Measurements from ENCODE around the gene GPC5.

GPC5 gene

DNA sequence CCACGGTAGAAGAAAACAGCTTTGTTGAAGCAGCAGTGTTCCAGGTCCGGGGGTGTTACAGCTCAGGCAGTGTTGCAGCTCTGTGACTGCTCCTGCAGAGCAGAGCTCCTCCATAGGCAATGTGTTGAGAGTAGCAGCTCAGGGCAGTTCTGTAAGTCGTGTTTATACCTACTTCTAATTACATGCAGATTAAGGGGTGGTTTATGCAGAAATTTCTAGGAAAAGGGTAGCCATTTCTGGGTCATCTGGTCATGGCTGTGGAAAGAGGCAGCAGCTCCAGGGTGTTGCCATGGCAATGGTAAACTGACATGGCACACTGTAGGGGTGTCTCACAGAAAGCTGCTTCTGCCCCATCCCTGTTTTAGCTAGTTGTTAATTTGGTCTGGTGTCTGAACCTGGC lies 316.4 kb downstream of the GPC5 start:
- DNase-seq (ENCODE audit: low read depth), result no peak

GRCh38 chr13:91716436-91717065 lies 318.1 kb downstream of the GPC5 start:
- DNase-seq (ENCODE audit: low read depth), result no peak

- no peak for DNase-seq (ENCODE audit: low read depth)
Observed at GRCh38 chr13:91719033-91719432, 320.6 kb downstream of the GPC5 start.

GRCh38 chr13:91721413-91721812 lies 323.0 kb downstream of the GPC5 start:
- DNase-seq (ENCODE audit: low read depth), result no peak

DNA sequence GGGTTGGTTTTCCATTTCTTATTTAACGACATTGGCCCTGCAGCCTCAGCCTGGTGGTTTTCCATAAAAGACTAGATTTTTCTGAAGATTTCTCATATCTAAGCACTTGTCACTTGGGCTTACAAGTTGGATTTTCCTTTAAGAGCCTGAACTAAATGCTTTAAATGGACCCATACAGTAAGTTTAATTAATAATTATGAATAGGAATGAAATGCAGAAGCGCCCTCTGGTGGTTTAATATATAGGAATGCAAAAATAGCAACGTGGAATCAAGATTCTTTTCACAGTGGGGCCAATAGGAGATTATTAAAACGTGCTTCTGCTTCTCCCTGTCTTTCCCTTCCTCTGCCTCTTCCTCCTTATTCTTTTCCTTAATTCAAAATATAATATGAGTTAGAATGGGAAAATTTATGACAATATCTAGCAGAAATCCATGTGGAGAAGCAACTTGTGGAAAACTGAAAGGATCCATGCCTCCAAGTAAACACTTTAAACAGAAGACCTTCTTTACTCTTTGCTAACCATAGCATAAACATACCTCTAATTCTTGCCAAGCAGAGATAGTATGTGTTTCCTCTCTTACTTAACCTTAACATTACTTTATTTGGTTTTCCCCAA lies 324.0 kb downstream of the GPC5 start:
- DNase-seq (ENCODE audit: low read depth), result no peak

- no peak for DNase-seq (ENCODE audit: low read depth)
Observed at GRCh38 chr13:91724591-91724990, 326.2 kb downstream of the GPC5 start.

GRCh38 chr13:91725646-91726045 lies 327.2 kb downstream of the GPC5 start:
- DNase-seq (ENCODE audit: low read depth), result no peak

- DNase-seq (ENCODE audit: low read depth), result no peak
Observed at GRCh38 chr13:91726671-91727070, 328.2 kb downstream of the GPC5 start.

GRCh38 chr13:91729859-91730258 lies 331.4 kb downstream of the GPC5 start:
- DNase-seq (ENCODE audit: low read depth), result no peak

- DNase-seq (ENCODE audit: low read depth), result no peak
Observed at GRCh38 chr13:91739751-91740150, 341.3 kb downstream of the GPC5 start.

- no peak for DNase-seq (ENCODE audit: low read depth)
Observed at GRCh38 chr13:91740756-91741155, 342.3 kb downstream of the GPC5 start.

GRCh38 chr13:91741925-91742324 lies 343.5 kb downstream of the GPC5 start:
- no peak for DNase-seq (ENCODE audit: low read depth)

GRCh38 chr13:91744284-91744683 lies 345.9 kb downstream of the GPC5 start:
- DNase-seq (ENCODE audit: low read depth), result no peak

GRCh38 chr13:91745967-91746366 lies 347.5 kb downstream of the GPC5 start:
- no peak for DNase-seq (ENCODE audit: low read depth)

- DNase-seq (ENCODE audit: low read depth), result no peak
Observed at GRCh38 chr13:91747186-91747585, 348.8 kb downstream of the GPC5 start.

DNA sequence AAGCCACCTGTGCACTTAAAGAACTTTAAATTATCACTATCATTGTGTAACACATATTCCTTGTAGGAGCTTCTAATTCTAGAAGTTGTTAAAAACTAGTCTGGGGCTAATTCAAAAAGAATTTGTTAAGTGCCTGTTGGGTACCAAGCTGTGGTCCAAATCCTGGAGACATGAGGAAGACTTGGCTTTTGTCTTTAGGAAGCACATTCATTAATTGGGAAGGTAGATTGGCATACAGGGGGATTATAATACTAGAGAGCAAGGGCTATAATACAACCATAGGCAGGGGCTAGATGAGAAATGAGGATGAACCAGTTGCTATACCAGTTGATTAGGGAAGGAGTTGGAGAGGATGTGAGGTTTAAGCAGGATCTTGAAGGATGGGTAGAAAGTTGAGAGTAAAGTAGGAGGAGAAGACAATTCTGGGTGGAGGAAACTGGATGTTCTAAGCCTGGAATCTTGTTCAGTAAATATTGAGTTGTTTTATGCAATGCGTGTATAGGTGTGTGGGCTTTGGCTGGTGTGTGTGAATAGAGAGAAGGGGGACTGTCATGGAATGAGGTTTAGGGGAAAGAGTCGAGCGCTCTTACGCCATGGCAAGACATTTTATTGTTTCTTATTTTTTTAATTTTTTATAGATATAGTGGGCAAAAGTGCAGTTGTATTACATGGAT lies 350.1 kb downstream of the GPC5 start:
- DNase-seq (ENCODE audit: low read depth), result no peak

DNA sequence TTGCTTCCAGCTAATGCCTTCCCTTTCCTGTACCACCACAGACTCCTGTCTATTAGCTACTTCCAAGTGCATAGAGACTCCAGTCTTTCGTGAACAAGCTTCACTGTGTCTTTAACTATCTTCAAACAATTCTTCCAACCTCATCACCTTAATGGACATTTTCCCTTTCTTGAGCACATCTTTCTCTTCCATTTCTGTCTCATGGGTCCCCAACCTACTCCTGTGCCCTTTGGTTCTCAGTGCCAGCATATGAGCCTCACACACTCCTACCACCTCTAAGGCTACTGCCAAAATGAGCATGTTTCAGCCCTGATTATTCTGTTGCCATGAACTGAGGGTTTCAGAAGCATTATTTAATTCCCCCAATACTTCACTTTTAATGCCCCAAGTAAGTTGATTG lies 360.3 kb downstream of the GPC5 start:
- no peak for DNase-seq (ENCODE audit: low read depth)

DNA sequence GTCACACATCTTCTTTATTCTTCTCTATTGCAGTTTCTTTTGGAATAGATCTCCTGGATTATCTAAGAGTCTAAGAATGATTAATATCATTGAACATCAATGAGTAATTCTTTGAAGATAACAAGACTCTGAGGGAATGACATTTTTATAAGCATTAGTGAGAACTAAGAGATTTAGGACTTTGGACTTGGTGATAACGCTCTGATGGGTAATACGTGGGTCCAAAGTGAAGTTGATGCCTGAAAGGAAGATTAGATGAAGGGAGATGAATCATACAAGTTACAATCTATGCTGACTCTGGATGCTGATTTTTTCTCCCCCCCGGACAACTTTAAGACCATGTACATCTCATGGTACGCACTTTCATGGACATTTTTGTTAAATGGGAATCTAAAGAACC lies 364.5 kb downstream of the GPC5 start:
- no peak for DNase-seq (ENCODE audit: low read depth)

DNA sequence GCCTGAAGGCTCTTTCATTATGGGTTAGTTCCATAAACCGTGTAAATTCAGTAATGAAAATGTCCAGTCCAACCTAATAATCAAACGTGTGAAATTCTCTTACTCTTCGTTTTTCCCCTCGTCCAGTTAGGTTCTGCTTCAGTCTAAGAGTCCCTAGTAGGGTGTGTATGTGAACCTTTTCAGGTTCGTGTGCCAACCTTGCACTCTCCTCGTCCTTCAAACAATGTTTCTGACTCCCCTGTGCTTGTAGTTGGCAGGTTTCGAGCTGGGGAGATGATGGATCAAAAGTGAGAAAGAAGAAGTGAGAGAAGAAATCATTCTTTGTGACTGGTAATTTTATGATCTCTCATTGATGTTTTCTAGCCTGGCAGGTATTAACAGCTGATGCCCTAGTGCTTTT lies 366.1 kb downstream of the GPC5 start:
- no peak for DNase-seq (ENCODE audit: low read depth)

DNA sequence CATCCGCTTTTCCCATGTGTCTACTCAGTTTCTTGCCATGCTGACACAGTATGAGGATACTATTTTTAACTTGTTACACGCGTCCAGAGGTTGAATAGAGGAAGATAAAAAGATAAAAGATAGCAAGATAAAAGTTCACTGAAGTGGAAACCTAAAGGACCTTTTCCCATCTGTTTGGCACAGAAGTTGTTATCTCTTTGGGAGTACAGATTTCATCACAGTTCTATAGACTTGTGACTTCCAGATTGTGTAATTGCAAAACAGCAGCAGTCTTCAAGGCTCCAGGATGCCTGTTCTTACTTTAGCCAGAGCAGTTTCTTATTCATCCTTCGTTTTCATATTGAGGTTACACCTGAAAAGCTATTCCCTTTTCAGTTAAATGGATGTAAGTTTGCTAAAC lies 369.2 kb downstream of the GPC5 start:
- DNase-seq (ENCODE audit: low read depth), result no peak

- no peak for DNase-seq (ENCODE audit: low read depth)
Observed at GRCh38 chr13:91768746-91769145, 370.3 kb downstream of the GPC5 start.

- DNase-seq (ENCODE audit: low read depth), result no peak
Observed at GRCh38 chr13:91771229-91771628, 372.8 kb downstream of the GPC5 start.

DNA sequence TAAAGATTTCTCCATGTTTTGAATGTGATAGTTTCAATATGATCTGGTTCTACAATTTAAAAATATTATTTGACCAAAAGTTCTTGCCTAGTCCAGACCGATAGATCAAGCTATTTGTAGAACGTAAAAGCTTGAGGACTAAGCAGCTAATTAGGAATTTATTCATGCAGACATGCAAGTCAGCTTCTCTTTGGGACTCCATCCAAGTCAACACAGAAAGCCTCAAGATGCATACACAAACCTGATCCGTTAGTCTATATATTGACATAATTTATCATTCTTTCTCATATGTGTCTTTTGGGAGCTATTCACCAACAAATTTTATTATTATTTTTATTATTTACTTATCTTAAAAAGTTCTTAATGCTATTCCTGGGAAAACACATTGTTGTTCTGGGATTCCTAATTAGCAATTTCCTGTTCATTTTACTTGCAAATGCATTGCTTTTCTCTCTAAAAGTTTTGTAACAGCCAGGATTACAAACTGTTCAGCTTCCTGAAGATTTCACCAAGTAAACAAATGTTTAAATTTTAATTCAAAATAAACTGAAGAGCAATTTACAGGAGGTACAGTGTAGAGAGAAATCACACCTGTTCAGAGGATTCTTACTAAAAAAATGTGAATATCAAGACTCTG lies 375.3 kb downstream of the GPC5 start:
- no peak for DNase-seq (ENCODE audit: low read depth)
